IPS-15b (cell line): Measurements from ENCODE around the gene PDE6A.

Experiments
- H3K27me3 ChIP-seq: one replicate; pipeline ENCODE4 v1.6.1; 2013; ENCODE audit warnings: low read length; ENCODE audit not compliant: control insufficient read depth, insufficient read depth
- H3K36me3 ChIP-seq: one replicate; pipeline ENCODE4 v1.6.1; 2013; ENCODE audit warnings: low read length; ENCODE audit not compliant: control insufficient read depth, insufficient read depth
- H3K4me1 ChIP-seq: one replicate; pipeline ENCODE4 v1.6.1; 2013; ENCODE audit warnings: mild to moderate bottlenecking, low read length; ENCODE audit not compliant: control insufficient read depth, insufficient read depth
- H3K4me3 ChIP-seq: one replicate; pipeline ENCODE4 v1.5.1; 2013; ENCODE audit warnings: low read depth, low read length
- H3K9ac ChIP-seq: one replicate; pipeline ENCODE4 v1.6.1; 2013; ENCODE audit warnings: low read depth, mild to moderate bottlenecking, low read length
- H3K9me3 ChIP-seq: one replicate; pipeline ENCODE4 v1.6.1; 2013; ENCODE audit warnings: mild to moderate bottlenecking, low read length; ENCODE audit not compliant: control insufficient read depth, insufficient read depth

PDE6A gene

GRCh38 chr5:149809931-149810691 is 134.5 kb downstream of the PDE6A start:
- Histone ChIP-seq H3K36me3 (peaks cover 2% of the 10 kb centered on the region), H3K9me3 (no peaks in the 10 kb centered on the region), H3K4me1 (peaks cover 4% of the 10 kb centered on the region), H3K4me3 (no peak overlapping the region), H3K27me3 (no peaks in the 10 kb centered on the region), H3K9ac (no peak overlapping the region)

- H3K4me3 ChIP-seq = no peak overlapping the region
- peaks cover 4% of the 10 kb centered on the region for H3K4me1 ChIP-seq
- no peaks in the 10 kb centered on the region for H3K27me3 ChIP-seq
- H3K36me3 ChIP-seq = peaks cover 2% of the 10 kb centered on the region
- H3K9me3 ChIP-seq = no peaks in the 10 kb centered on the region
- H3K9ac ChIP-seq = no peak overlapping the region
Measured at GRCh38 chr5:149808264-149808982, 136.2 kb downstream of the PDE6A start.
